WTC11 (cell line): Measurements from ENCODE around the gene LIMCH1. TPM values are rescaled to one million over a fixed set of nuclear protein-coding genes. Genes with fewer than 3 reads are reported as not detected.

Experiments
- AR ChIP-seq: fragments of 250-450 bp; sonication (Bioruptor Pico); IDR thresholded peaks from 2 replicates; pipeline ENCODE4 v1.9.0; 2021; ENCODE audit warnings: mild to moderate bottlenecking
- ATF3 ChIP-seq: sonication (generic); formaldehyde crosslinking; conservative IDR thresholded peaks from 2 replicates; pipeline ENCODE4 v1.8.1; 2022; ENCODE audit warnings: mild to moderate bottlenecking, missing genetic modification reagents
- FOXP4 ChIP-seq: sonication (generic); formaldehyde crosslinking; IDR thresholded peaks from 2 replicates; pipeline ENCODE4 v1.8.0; 2022; ENCODE audit warnings: mild to moderate bottlenecking, missing genetic modification reagents
- NFATC4 ChIP-seq: fragments of 250-450 bp; sonication (Bioruptor Pico); IDR thresholded peaks from 2 replicates; pipeline ENCODE4 v1.9.0; 2021; ENCODE audit warnings: mild to moderate bottlenecking
- RELA ChIP-seq: sonication (generic); formaldehyde crosslinking; IDR thresholded peaks from 2 replicates; pipeline ENCODE4 v1.8.1; 2022; ENCODE audit warnings: missing genetic modification reagents, mild to moderate bottlenecking, borderline replicate concordance
- ZNF138 ChIP-seq: sonication (generic); formaldehyde crosslinking; conservative IDR thresholded peaks from 2 replicates; pipeline ENCODE4 v1.8.1; 2022; ENCODE audit warnings: mild to moderate bottlenecking, moderate library complexity, missing genetic modification reagents
- ZNF317 ChIP-seq: sonication (generic); formaldehyde crosslinking; IDR thresholded peaks from 2 replicates; pipeline ENCODE4 v1.8.1; 2023; ENCODE audit warnings: low read depth, mild to moderate bottlenecking, moderate library complexity, missing genetic modification reagents, borderline replicate concordance
- ZNF396 ChIP-seq: fragments of 250-450 bp; sonication (Bioruptor Pico); IDR thresholded peaks from 2 replicates; pipeline ENCODE4 v1.8.0; 2021; ENCODE audit warnings: mild to moderate bottlenecking, moderate library complexity, borderline replicate concordance
- ZNF423 ChIP-seq: fragments of 250-450 bp; sonication (Bioruptor Pico); IDR thresholded peaks from 2 replicates; pipeline ENCODE4 v2.1.2; 2022; ENCODE audit warnings: mild to moderate bottlenecking, moderate library complexity
- ZNF425 ChIP-seq: fragments of 250-450 bp; sonication (Bioruptor Pico); conservative IDR thresholded peaks from 2 replicates; pipeline ENCODE4 v1.9.0; 2021; ENCODE audit warnings: mild to moderate bottlenecking
- ZNF671 ChIP-seq: fragments of 250-450 bp; sonication (Bioruptor Pico); IDR thresholded peaks from 2 replicates; pipeline ENCODE4 v1.8.0; 2021; ENCODE audit warnings: mild to moderate bottlenecking
- total RNA-seq: library from RNA; stranded (reverse); gene quantifications from 3 replicates; pipeline ENCODE4 v1.2.3, GENCODE V29; 2021
- TF ChIP-seq, protein P1 (sequence below): sonication (generic); formaldehyde crosslinking; IDR thresholded peaks from 2 replicates; pipeline ENCODE4 v1.8.0; 2022; ENCODE audit warnings: mild to moderate bottlenecking, missing genetic modification reagents
- TF ChIP-seq, protein P2 (sequence below): sonication (generic); formaldehyde crosslinking; conservative IDR thresholded peaks from 2 replicates; pipeline ENCODE4 v1.8.1; 2023; ENCODE audit warnings: mild to moderate bottlenecking, low read depth, missing genetic modification reagents, moderate library complexity
- TF ChIP-seq, protein P3 (sequence below): fragments of 250-450 bp; sonication (Bioruptor Pico); IDR thresholded peaks from 2 replicates; pipeline ENCODE4 v1.9.0; 2021; ENCODE audit warnings: mild to moderate bottlenecking, borderline replicate concordance

Gene LIMCH1
- total RNA-seq, 1 experiment from 2014 or later, result 0.92 TPM

- no peak for TF ChIP-seq AR (CRISPR knock-in tag)
- no peak for TF ChIP-seq ZNF396 (CRISPR knock-in tag)
- TF ChIP-seq NFATC4 (CRISPR knock-in tag), result no peak
- TF ChIP-seq, protein P1, sequence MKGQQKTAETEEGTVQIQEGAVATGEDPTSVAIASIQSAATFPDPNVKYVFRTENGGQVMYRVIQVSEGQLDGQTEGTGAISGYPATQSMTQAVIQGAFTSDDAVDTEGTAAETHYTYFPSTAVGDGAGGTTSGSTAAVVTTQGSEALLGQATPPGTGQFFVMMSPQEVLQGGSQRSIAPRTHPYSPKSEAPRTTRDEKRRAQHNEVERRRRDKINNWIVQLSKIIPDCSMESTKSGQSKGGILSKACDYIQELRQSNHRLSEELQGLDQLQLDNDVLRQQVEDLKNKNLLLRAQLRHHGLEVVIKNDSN (CRISPR knock-in tag), result no peak
- TF ChIP-seq ATF3 (CRISPR knock-in tag), result no peak
- TF ChIP-seq ZNF138 (CRISPR knock-in tag), result no peak
- no peak for TF ChIP-seq ZNF317 (CRISPR knock-in tag)
- TF ChIP-seq, protein P2, sequence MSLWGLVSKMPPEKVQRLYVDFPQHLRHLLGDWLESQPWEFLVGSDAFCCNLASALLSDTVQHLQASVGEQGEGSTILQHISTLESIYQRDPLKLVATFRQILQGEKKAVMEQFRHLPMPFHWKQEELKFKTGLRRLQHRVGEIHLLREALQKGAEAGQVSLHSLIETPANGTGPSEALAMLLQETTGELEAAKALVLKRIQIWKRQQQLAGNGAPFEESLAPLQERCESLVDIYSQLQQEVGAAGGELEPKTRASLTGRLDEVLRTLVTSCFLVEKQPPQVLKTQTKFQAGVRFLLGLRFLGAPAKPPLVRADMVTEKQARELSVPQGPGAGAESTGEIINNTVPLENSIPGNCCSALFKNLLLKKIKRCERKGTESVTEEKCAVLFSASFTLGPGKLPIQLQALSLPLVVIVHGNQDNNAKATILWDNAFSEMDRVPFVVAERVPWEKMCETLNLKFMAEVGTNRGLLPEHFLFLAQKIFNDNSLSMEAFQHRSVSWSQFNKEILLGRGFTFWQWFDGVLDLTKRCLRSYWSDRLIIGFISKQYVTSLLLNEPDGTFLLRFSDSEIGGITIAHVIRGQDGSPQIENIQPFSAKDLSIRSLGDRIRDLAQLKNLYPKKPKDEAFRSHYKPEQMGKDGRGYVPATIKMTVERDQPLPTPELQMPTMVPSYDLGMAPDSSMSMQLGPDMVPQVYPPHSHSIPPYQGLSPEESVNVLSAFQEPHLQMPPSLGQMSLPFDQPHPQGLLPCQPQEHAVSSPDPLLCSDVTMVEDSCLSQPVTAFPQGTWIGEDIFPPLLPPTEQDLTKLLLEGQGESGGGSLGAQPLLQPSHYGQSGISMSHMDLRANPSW (CRISPR knock-in tag), result no peak
- no peak for TF ChIP-seq RELA (CRISPR knock-in tag)
- TF ChIP-seq FOXP4 (CRISPR knock-in tag), result no peak
- TF ChIP-seq ZNF423 (CRISPR knock-in tag), result no peak
- TF ChIP-seq, protein P3, sequence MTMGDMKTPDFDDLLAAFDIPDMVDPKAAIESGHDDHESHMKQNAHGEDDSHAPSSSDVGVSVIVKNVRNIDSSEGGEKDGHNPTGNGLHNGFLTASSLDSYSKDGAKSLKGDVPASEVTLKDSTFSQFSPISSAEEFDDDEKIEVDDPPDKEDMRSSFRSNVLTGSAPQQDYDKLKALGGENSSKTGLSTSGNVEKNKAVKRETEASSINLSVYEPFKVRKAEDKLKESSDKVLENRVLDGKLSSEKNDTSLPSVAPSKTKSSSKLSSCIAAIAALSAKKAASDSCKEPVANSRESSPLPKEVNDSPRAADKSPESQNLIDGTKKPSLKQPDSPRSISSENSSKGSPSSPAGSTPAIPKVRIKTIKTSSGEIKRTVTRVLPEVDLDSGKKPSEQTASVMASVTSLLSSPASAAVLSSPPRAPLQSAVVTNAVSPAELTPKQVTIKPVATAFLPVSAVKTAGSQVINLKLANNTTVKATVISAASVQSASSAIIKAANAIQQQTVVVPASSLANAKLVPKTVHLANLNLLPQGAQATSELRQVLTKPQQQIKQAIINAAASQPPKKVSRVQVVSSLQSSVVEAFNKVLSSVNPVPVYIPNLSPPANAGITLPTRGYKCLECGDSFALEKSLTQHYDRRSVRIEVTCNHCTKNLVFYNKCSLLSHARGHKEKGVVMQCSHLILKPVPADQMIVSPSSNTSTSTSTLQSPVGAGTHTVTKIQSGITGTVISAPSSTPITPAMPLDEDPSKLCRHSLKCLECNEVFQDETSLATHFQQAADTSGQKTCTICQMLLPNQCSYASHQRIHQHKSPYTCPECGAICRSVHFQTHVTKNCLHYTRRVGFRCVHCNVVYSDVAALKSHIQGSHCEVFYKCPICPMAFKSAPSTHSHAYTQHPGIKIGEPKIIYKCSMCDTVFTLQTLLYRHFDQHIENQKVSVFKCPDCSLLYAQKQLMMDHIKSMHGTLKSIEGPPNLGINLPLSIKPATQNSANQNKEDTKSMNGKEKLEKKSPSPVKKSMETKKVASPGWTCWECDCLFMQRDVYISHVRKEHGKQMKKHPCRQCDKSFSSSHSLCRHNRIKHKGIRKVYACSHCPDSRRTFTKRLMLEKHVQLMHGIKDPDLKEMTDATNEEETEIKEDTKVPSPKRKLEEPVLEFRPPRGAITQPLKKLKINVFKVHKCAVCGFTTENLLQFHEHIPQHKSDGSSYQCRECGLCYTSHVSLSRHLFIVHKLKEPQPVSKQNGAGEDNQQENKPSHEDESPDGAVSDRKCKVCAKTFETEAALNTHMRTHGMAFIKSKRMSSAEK (CRISPR knock-in tag), result no peak
- no peak for TF ChIP-seq ZNF425 (CRISPR knock-in tag)
- no peak for TF ChIP-seq ZNF671 (CRISPR knock-in tag)
These were observed 158.2 kb downstream of the LIMCH1 start (continued) for GRCh38 chr4:41696131-41696530.
